Activated naive CD4-positive, alpha-beta T cell treated with anti-CD3 and anti-CD28 coated beads, Interleukin-2, amount 10 ng/mL, durations not matched to agents 5 hours and 36 hours (primary cell): ENCODE results near the gene CRYBB3. TPM values are rescaled to one million over a fixed set of nuclear protein-coding genes. Genes with fewer than 3 reads are reported as not detected.

ENCODE experiments used
- total RNA-seq, 2 experiments: library from RNA; stranded (reverse); gene quantifications; one replicate each; pipeline ENCODE4 v1.2.3, GENCODE V29; 2021

The CRYBB3 gene
- not detected for total RNA-seq

DNA sequence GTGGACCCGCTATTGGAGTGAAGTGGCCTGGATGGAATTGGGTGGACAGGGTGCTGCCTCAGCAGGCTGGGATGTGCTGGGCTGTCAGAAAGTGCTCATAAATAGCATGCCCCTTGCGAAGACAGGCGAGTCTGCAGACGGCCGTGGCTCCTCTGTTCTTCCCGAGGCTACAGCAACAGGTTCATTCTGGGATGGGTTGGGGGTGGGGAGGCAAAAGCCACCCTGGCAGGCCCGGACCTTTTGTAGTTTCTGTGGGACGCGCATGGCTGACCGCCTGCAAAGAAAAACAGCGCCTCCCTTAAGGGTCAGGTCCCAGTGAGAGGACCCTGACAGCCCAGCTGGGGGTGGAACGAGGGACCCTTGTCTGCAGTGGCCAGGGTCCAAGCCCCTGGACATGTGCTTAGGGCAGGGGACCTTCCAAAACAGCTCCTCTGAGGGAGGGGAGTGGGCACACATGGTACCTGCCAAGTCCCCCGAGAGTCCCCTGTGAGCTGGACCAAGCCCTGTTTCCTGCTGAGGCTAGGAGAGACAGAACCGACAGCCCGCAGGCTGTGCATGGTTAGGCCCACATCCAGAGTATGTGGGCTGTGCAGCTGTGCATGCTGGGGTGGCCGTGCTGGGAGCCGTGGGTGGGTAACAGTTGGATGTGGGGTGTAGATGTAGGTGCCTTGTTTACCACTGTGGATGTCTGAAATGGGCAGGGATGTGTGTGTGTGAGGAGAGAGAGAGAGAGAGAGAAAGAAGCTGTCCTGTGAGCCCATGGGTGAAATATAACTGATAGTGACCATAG, at the start of gene CRYBB3:
TSS of gene CRYBB3 (plus strand) at position 128 of the 790 bp plus-strand sequence. CDS start 1,539 bp downstream, outside the sequence.

DNA sequence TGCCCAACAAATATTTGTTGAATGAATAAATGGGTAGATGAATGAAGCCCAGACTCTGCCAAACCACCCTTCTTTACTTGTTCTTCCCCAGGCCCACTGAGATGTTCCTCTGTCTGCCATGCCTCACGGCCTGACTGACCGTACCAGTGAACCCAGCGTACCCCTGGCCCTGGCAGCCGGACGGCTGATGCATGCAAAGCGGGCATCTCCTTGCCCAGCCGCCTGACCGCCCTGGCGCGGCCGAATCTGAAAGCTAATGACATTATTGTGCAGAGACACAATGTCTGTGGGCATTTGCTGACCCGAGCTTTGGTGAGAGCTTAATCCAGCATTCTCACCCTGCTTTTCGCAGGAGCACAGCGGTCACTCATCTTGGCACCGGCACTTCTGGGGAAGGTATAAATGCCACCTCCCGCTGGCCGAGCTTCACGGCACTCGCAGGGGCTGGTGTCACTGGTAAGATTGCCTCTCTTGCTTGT, 19.6 kb downstream of the CRYBB3 start, which contains the start of gene CRYBB2:
TSS of gene CRYBB2 (plus strand) at position 429 of the 479 bp plus-strand sequence. CDS start 1,791 bp downstream, outside the sequence.

Other genes with a start within 250 kb of the CRYBB3 start
- gene KIAA1671, start 247.1 kb upstream of the CRYBB3 start, total RNA-seq = 10 to 100 TPM; 12.7 to 13.6 TPM
- gene CRYBB2, start 19.8 kb downstream of the CRYBB3 start, total RNA-seq = not detected